NCI-H82 (cell line): ENCODE results near the gene SLC27A4.
"Not testable (repeated sequence)": the region's sequence is repeated elsewhere in the genome, so short reads cannot be mapped to it uniquely, and the experiment has no call there.

Source experiments
- DNase-seq: peaks from one replicate; lab custom pipeline; 2025; lab: John Stamatoyannopoulos, UW

SLC27A4 gene

GRCh38 chr9:128324401-128324800 is 15.9 kb upstream of the SLC27A4 start:
- no peak for DNase-seq

- no peak for DNase-seq
Observed at GRCh38 chr9:128325629-128326028, 14.7 kb upstream of the SLC27A4 start.

DNA sequence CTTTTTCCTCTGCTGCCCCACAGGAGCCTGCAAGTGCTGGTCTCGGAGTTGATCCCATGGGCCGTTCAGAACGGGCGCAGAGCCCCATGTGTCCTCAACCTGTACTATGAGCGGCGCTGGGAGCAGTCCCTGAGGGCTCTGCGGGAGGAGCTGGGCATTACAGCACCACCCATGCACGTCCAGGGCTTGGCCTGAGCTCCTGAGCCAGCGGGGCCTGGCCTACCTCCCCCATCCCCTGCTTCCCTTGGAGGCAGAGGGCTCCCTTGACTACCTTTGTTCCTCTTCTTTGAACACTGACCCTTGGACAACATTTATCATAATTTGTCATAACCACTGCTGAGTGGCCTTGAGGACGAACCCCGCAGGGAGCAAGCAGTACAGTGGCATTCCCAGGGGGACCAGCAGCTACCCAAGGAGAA is 6.9 kb upstream of the SLC27A4 start:
- DNase-seq, result no peak

GRCh38 chr9:128335161-128335560 is 5.2 kb upstream of the SLC27A4 start:
- DNase-seq, result no peak

GRCh38 chr9:128335914-128336313 is 4.4 kb upstream of the SLC27A4 start:
- no peak for DNase-seq

- no peak for DNase-seq
Observed at GRCh38 chr9:128337936-128338335, 2.4 kb upstream of the SLC27A4 start.

- not testable (repeated sequence) for DNase-seq
Observed at GRCh38 chr9:128338852-128339614, 1.3 kb upstream of the SLC27A4 start.

DNA sequence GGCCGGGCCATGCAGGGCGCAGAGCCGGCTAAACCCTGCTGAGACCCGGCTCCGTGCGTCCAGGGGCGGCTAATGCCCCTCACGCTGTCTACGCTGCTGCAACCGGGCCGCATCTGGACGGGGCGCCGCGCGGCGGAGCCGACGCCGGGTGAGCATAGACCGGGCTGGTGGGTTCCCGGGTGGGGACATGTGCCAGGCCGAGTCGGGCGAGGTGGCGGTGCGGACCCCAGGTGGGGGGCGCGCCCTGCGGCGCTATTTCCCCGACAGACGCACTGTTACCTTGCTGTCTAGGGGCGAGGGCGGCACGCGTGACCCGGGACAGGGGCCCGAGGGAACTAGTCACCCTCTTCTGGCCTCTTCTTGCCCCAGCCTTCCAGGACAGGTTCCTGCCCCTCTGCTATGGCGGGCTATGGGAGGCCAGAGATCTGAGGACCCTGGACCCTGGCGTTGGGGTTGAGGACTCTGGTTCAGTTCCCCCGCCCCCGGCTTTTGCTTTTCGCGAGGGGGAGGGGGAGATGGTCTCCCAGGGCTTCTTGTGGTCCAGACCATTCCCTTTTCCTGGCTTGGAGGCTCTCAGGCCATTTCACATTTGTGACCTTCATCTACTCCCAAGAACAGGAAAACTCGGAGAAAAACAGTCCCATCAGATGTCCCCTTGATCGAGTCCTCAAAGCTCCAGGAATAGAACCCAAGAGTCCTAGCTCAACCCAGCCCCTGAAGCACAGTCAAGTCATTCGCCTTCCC is 536 bp downstream of the SLC27A4 start:
- peak; percentile 48 for DNase-seq

GRCh38 chr9:128341435-128341849 is 1.1 kb downstream of the SLC27A4 start:
- DNase-seq, result peak; percentile 90

GRCh38 chr9:128342971-128343680 is 2.8 kb downstream of the SLC27A4 start:
- DNase-seq, result no peak

DNA sequence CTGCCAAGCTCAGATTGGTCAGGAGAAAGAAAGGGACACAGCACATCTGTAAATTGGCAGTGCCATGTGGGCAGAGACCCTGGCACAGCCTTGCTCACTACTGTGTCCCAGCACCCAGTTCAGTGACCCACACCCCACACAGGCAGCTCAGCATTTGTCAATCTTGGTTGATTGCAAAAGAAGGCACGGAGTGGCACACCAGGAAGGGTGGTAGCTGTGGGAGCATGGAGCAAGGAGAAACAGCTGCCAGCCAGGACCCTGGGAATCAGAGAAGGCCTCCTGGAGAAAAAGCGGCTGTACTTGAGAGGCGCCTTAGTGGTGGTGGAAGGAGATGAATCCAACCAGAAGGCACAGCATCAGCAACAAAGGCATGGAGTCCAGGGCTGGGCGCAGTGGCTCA is 3.5 kb downstream of the SLC27A4 start:
- no peak for DNase-seq

DNA sequence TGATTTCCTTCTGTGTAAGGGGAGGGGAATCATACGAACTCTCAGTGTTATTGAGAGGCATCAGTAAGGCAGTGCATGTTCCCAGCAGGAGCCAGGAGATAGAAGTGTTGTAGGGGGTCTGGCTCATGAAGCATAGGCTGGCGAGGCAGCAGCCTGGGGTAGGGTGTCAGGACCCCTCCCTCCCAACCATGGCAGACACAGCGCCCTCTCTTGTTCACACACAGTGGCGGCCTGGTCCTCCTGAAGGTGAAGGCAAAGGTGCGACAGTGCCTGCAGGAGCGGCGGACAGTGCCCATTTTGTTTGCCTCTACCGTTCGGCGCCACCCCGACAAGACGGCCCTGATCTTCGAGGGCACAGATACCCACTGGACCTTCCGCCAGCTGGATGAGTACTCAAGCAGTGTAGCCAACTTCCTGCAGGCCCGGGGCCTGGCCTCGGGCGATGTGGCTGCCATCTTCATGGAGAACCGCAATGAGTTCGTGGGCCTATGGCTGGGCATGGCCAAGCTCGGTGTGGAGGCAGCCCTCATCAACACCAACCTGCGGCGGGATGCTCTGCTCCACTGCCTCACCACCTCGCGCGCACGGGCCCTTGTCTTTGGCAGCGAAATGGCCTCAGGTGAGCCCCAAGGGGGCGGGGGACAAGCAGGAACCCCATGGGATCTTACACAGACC is 4.7 kb downstream of the SLC27A4 start:
- DNase-seq, result no peak

DNA sequence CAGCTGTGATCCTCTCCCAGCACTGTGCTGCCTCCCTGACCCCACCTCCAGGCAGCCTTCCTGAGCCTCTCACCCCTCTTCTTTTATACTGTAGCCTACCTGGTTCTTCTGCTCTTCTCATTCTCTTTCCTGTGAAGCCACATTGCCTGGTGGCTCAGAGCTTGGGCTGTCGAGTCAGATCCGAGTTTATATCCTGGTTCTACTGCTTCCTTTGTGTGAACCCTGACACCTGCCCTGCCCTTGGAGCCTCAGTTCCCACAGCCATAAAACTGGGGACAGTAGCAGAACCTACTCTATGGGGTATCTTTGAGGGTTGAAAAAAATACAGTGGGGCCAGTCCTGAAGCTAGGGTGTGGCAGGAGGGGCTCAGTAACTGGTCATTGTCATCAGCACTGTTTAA is 8.8 kb downstream of the SLC27A4 start:
- DNase-seq, result no peak

GRCh38 chr9:128349772-128350171 is 9.4 kb downstream of the SLC27A4 start:
- no peak for DNase-seq

- no peak for DNase-seq
Observed at GRCh38 chr9:128355451-128355850, 15.1 kb downstream of the SLC27A4 start.

DNA sequence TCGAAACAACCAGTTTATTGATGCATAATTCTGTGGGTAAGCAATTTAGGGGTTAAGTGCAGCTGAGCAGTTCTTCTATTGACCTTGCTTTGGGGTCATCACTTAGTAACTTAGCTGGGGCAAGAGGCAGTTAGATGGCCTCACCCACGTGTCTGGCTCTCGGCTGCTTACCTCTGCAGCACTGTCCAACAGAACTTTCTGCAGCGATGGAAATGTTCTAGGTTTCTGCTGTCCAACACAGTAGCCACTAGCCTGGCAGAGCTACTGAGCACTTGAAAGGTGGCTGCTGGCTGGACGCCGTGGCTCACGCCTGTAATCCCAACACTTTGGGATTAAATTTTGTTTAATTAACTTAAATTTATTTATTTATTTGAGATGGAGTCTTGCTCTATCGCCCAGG is 17.8 kb downstream of the SLC27A4 start:
- no peak for DNase-seq

DNA sequence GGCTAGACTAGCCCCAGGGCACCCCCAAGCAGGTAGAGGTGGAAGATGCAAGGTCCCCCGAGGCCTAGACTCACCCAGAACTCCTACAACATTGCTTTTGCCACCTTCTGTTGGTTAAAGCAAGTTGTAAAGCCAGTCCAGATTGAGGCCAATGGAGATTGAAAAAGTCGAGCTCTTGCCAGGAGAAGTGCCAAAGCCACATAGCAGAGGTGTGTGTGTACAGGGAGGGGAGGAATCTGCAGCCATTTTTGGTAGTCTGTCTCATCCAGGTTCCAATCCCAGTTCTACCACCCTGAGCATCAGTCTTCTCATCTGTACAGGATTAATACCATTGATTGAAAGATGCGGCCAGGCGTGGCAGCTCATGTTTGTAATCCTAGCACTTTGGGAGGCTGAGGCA is 18.5 kb downstream of the SLC27A4 start:
- peak; percentile 15 for DNase-seq

GRCh38 chr9:128360826-128361225 is 20.5 kb downstream of the SLC27A4 start:
- no peak for DNase-seq

- DNase-seq, result no peak
Observed at GRCh38 chr9:128361296-128361985, 21.1 kb downstream of the SLC27A4 start.

GRCh38 chr9:128361986-128362646 is 21.8 kb downstream of the SLC27A4 start:
- peak; percentile 93 for DNase-seq

- no peak for DNase-seq
Observed at GRCh38 chr9:128362774-128363173, 22.4 kb downstream of the SLC27A4 start.
